Liver (tissue), 9 donors: ENCODE data around the gene LRRC8A. TPM values are rescaled to one million over a fixed set of nuclear protein-coding genes. Genes with fewer than 3 reads are reported as not detected.
"Not testable (repeated sequence)": the region's sequence is repeated elsewhere in the genome, so short reads cannot be mapped to it uniquely, and the experiment has no call there.

Source experiments
- DNase-seq: peaks from one replicate; pipeline ENCODE4 v3.0.0-alpha.2; 2017; ENCODE audit warnings: low spot score
- H3K27ac ChIP-seq, 2 donors: one replicate each; pipeline ENCODE4 v1.7.0; 2013; ENCODE audit warnings: inconsistent platforms in 2 of 2, low read length in 2 of 2, control low read depth in 1 of 2, low read depth in 1 of 2, mild to moderate bottlenecking in 1 of 2
- H3K27me3 ChIP-seq, 4 donors: one replicate each; pipeline versions ENCODE4 v1.6.1 to v1.7.0; 2013; ENCODE audit warnings: low read length in 3 of 4, inconsistent platforms in 1 of 4, mild to moderate bottlenecking in 1 of 4, moderate library complexity in 1 of 4; ENCODE audit not compliant: control insufficient read depth in 4 of 4, insufficient read depth in 4 of 4
- H3K36me3 ChIP-seq, 4 donors: one replicate each; pipeline versions ENCODE4 v1.6.1 to v1.7.0; 2013; ENCODE audit warnings: low read length in 3 of 4, mild to moderate bottlenecking in 3 of 4, low read depth in 1 of 4, moderate library complexity in 1 of 4; ENCODE audit not compliant: control insufficient read depth in 4 of 4, insufficient read depth in 3 of 4
- H3K4me1 ChIP-seq, 4 donors: one replicate each; pipeline versions ENCODE4 v1.6.1 to v1.7.0; 2013; ENCODE audit warnings: low read length in 3 of 4, mild to moderate bottlenecking in 3 of 4, moderate library complexity in 1 of 4; ENCODE audit not compliant: control insufficient read depth in 4 of 4, insufficient read depth in 4 of 4
- H3K4me3 ChIP-seq, 3 donors: one replicate each; pipeline versions ENCODE4 v1.6.1 to v1.7.0; 2013; ENCODE audit warnings: low read length in 3 of 3, control low read depth in 1 of 3, low read depth in 1 of 3, mild to moderate bottlenecking in 1 of 3
- H3K9ac ChIP-seq, 2 donors: one replicate each; pipeline ENCODE4 v1.7.0; 2013; ENCODE audit warnings: low read length in 2 of 2, mild to moderate bottlenecking in 2 of 2, moderate library complexity in 2 of 2, control low read depth in 1 of 2, low read depth in 1 of 2
- H3K9me3 ChIP-seq, 4 donors: one replicate each; pipeline versions ENCODE4 v1.6.1 to v1.7.0; 2013; ENCODE audit warnings: low read length in 3 of 4; ENCODE audit not compliant: control insufficient read depth in 4 of 4
- ATF3 ChIP-seq: IDR thresholded peaks from 2 replicates; pipeline ENCODE4 v1.6.1; 2016; ENCODE audit warnings: antibody characterized with exemption
- CTCF ChIP-seq: fragments of 150-350 bp; IDR thresholded peaks from 2 replicates; pipeline ENCODE4 v1.5.1; 2017; ENCODE audit warnings: improper control_type of control experiment, low read depth, low read length; ENCODE audit not compliant: missing input control
- EGR1 ChIP-seq, 2 donors: IDR thresholded peaks; 2 replicates each; pipeline ENCODE4 v1.6.1; 2016 to 2018; ENCODE audit warnings: antibody characterized with exemption in 2 of 2, low read depth in 2 of 2
- FOXA2 ChIP-seq: IDR thresholded peaks from 2 replicates; pipeline ENCODE4 v1.6.1; 2016; ENCODE audit warnings: antibody characterized with exemption
- HNF4A ChIP-seq, 2 donors: conservative IDR thresholded peaks; 2 replicates each; pipeline ENCODE4 v1.6.1; 2016; ENCODE audit warnings: antibody characterized with exemption in 2 of 2, mild to moderate bottlenecking in 2 of 2
- HNF4G ChIP-seq: IDR thresholded peaks from 2 replicates; pipeline ENCODE4 v1.6.1; 2016; ENCODE audit warnings: antibody characterized with exemption
- MAX ChIP-seq: IDR thresholded peaks from 2 replicates; pipeline ENCODE4 v1.6.1; 2016; ENCODE audit warnings: antibody characterized with exemption
- NR2F2 ChIP-seq: IDR thresholded peaks from 2 replicates; pipeline ENCODE4 v1.6.1; 2016; ENCODE audit warnings: antibody characterized with exemption
- REST ChIP-seq: IDR thresholded peaks from 2 replicates; pipeline ENCODE4 v1.6.1; 2016; ENCODE audit warnings: antibody characterized with exemption, mild to moderate bottlenecking
- SP1 ChIP-seq: IDR thresholded peaks from 2 replicates; pipeline ENCODE4 v1.6.1; 2018; ENCODE audit warnings: antibody characterized with exemption, mild to moderate bottlenecking
- TAF1 ChIP-seq: conservative IDR thresholded peaks from 2 replicates; pipeline ENCODE4 v1.6.1; 2016; ENCODE audit warnings: antibody characterized with exemption, mild to moderate bottlenecking
- ZBTB33 ChIP-seq: IDR thresholded peaks from 2 replicates; pipeline ENCODE4 v1.6.1; 2016; ENCODE audit warnings: antibody characterized with exemption
- WGBS: extraction: QIAGEN DNeasy Blood & Tissue Kit; methylation state at CpG from one replicate; pipeline ENCODE4 v1.1.7; 2013; 5-methylcytosine and 5-hydroxymethylcytosine counted together
- polyA plus RNA-seq, 2 donors: library from polyadenylated mRNA; stranded (reverse) in 1 of 2; unstranded in 1 of 2; fragments of 200-250 nt in 1 of 2; fragments of >200 nt in 1 of 2; fragmentation: Nextera tagmentation in 1 of 2; extraction: Ambion mirVana in 1 of 2; gene quantifications; one replicate each; pipeline versions ENCODE4 v1.2.1 to v1.2.3, GENCODE V29; 2013 to 2015
- total RNA-seq, 2 donors: library from RNA; depleted of rRNA; stranded (reverse); fragments of >200 nt; gene quantifications; one replicate each; pipeline ENCODE4 v1.2.3, GENCODE V29; 2014
- donor health status: healthy.
- donor health status: healthy.
- donor health status: healthy.
- donor health status: healthy.
- donor health status: healthy.

The LRRC8A gene
- total and polyA plus RNA-seq, 4 donors = 14.6 to 22.8 (median 17.9) TPM

GRCh38 chr9:128847803-128848202 lies 34.1 kb upstream of the LRRC8A start:
- Histone ChIP-seq H3K9ac (no peak overlapping the region), H3K9me3 (peaks cover 0 to 4% (median 0%) of the 10 kb centered on the region in 4 donors), H3K4me1 (peaks cover 0 to 13% (median 8%) of the 10 kb centered on the region in 4 donors), H3K27ac (no peak overlapping the region), H3K36me3 (peaks cover 0 to 2% (median under 1%) of the 10 kb centered on the region in 4 donors), H3K27me3 (no peaks in the 10 kb centered on the region), H3K4me3 (no peak overlapping the region)
- WGBS = 97% methylated on average over 1 of the region's 1 CpG
- DNase-seq = no peak
- no peak for TF ChIP-seq SP1
- TF ChIP-seq MAX = no peak
- TF ChIP-seq EGR1 (IDR thresholded peaks at IDR 0.05; ENCODE audit: low read depth in 2 of 2) = no peak
- no peak for TF ChIP-seq HNF4A (conservative IDR thresholded peaks at IDR 0.05)
- no peak for TF ChIP-seq NR2F2
- no peak for TF ChIP-seq FOXA2
- TF ChIP-seq ZBTB33 = no peak
- no peak for TF ChIP-seq TAF1
- TF ChIP-seq REST = no peak
- TF ChIP-seq CTCF = no peak
- TF ChIP-seq HNF4G = no peak
- TF ChIP-seq ATF3 = no peak

GRCh38 chr9:128851024-128851423 lies 30.9 kb upstream of the LRRC8A start:
- H3K36me3 ChIP-seq, DNase-seq, H3K27me3 ChIP-seq, H3K9me3 ChIP-seq, H3K27ac ChIP-seq, H3K9ac ChIP-seq, H3K4me3 ChIP-seq: not testable (repeated sequence)
- WGBS = 88% methylated on average over 10 of the region's 10 CpGs
- peaks cover under 1 to 13% (median 11%) of the 10 kb centered on the region in 4 donors for H3K4me1 ChIP-seq
